SK-N-SH (cell line): ENCODE data around the gene GOLGA3. TPM values are rescaled to one million over a fixed set of nuclear protein-coding genes. Genes with fewer than 3 reads are reported as not detected.
"Not testable (repeated sequence)": the region's sequence is repeated elsewhere in the genome, so short reads cannot be mapped to it uniquely, and the experiment has no call there.

Experiments
- CTCF ChIA-PET: fragments of 300-600, 350-600 bp; formaldehyde crosslinking; extraction: SDS; loops from one replicate; lab custom pipeline; 2021; lab: Yijun Ruan, JAX
- POLR2A ChIA-PET: fragments of 350-600 bp; sonication (Branson Sonifier 250); formaldehyde crosslinking; extraction: SDS; loops from one replicate; lab custom pipeline; 2020; ENCODE audit warnings: antibody characterized with exemption, inconsistent platforms; lab: Yijun Ruan, JAX
- DNase-seq: peaks from one replicate; pipeline ENCODE4 v3.0.0; 2012
- H2AFZ ChIP-seq: fragments of 200-600 bp; sonication (generic); 2 replicates; pipeline ENCODE4 v1.8.1; 2016; ENCODE audit warnings: antibody characterized with exemption, mild to moderate bottlenecking, low read depth
- H3F3A ChIP-seq: fragments of 200-600 bp; sonication (generic); replicated peaks from 2 replicates; pipeline ENCODE3; 2016; ENCODE audit warnings: antibody characterized with exemption, mild to moderate bottlenecking; ENCODE audit not compliant: insufficient read depth
- H3K27ac ChIP-seq, 2 experiments: fragments of 200-500 bp in 1 of 2; fragments of 200-600 bp in 1 of 2; sonication (Bioruptor generic) in 1 of 2; sonication (generic), shearing (Covaris generic) in 1 of 2; 2 replicates each; pipeline versions ENCODE4 v1.5.1 to v1.6.1; 2014 to 2016; ENCODE audit warnings: low read depth in 2 of 2, inconsistent platforms in 1 of 2, low read length in 1 of 2, mild to moderate bottlenecking in 1 of 2, mixed read lengths in 1 of 2
- H3K27me3 ChIP-seq: fragments of 200-600 bp; sonication (generic), shearing (Covaris generic); 2 replicates; pipeline ENCODE4 v1.6.1; 2016; ENCODE audit warnings: mixed run types; ENCODE audit not compliant: insufficient read depth
- H3K36me3 ChIP-seq, 2 experiments: fragments of 200-500 bp in 1 of 2; fragments of 200-600 bp in 1 of 2; sonication (Bioruptor generic) in 1 of 2; sonication (generic) in 1 of 2; replicated peaks in 1 of 2; 2 replicates each; pipeline versions ENCODE3 to v1.5.1; 2014 to 2016; ENCODE audit warnings: low read length in 1 of 2, mild to moderate bottlenecking in 1 of 2; ENCODE audit not compliant: insufficient read depth in 2 of 2, control insufficient read depth in 1 of 2
- H3K4me1 ChIP-seq, 2 experiments: fragments of 200-500 bp in 1 of 2; fragments of 200-600 bp in 1 of 2; sonication (Bioruptor generic) in 1 of 2; sonication (generic), shearing (Covaris generic) in 1 of 2; 2 replicates each; pipeline versions ENCODE4 v1.5.1 to v1.6.1; 2014 to 2016; ENCODE audit warnings: low read depth in 1 of 2, low read length in 1 of 2, mixed run types in 1 of 2; ENCODE audit not compliant: insufficient read depth in 2 of 2, control insufficient read depth in 1 of 2
- H3K4me2 ChIP-seq: fragments of 200-600 bp; sonication (generic), shearing (Covaris generic); 2 replicates; pipeline ENCODE4 v1.6.1; 2017; ENCODE audit warnings: mixed run types
- H3K4me3 ChIP-seq, 2 experiments: fragments of 200-500 bp in 1 of 2; fragments of 200-600 bp in 1 of 2; sonication (Bioruptor generic) in 1 of 2; sonication (generic), shearing (Covaris generic) in 1 of 2; 2 replicates each; pipeline versions ENCODE4 v1.5.1 to v1.8.1; 2014 to 2016; ENCODE audit warnings: low read depth in 2 of 2, inconsistent platforms in 1 of 2, low read length in 1 of 2, mild to moderate bottlenecking in 1 of 2, mixed read lengths in 1 of 2, moderate library complexity in 1 of 2
- H3K79me2 ChIP-seq: fragments of 200-600 bp; sonication (generic); 2 replicates; pipeline ENCODE4 v1.8.1; 2017; ENCODE audit warnings: mild to moderate bottlenecking; ENCODE audit not compliant: insufficient read depth
- H3K9ac ChIP-seq: fragments of 200-600 bp; sonication (generic); 2 replicates; pipeline ENCODE4 v1.6.1; 2017; ENCODE audit warnings: mixed run types
- H3K9me2 ChIP-seq: fragments of 200-600 bp; sonication (generic); 2 replicates; pipeline ENCODE4 v1.6.1; 2017; ENCODE audit warnings: mixed run types
- H3K9me3 ChIP-seq: fragments of 200-600 bp; sonication (generic); 2 replicates; pipeline ENCODE4 v1.6.1; 2017; ENCODE audit warnings: mixed run types, mild to moderate bottlenecking, moderate library complexity
- H4K20me1 ChIP-seq: fragments of 200-600 bp; sonication (generic); 2 replicates; pipeline ENCODE4 v1.6.1; 2017; ENCODE audit warnings: mild to moderate bottlenecking, mixed run types; ENCODE audit not compliant: insufficient read depth
- CHD2 ChIP-seq: fragments of 150-350 bp; IDR thresholded peaks from 2 replicates; pipeline ENCODE4 v1.6.1; 2018; ENCODE audit warnings: low read length; ENCODE audit not compliant: partially characterized antibody
- ELF1 ChIP-seq: IDR thresholded peaks from 2 replicates; pipeline ENCODE4 v1.4.0; 2012
- EZH2phosphoT487 ChIP-seq: fragments of 200-600 bp; sonication (generic); IDR thresholded peaks from 2 replicates; pipeline ENCODE4 v1.6.1; 2017; ENCODE audit warnings: low read depth, mixed run types, mild to moderate bottlenecking, antibody characterized with exemption, moderate library complexity, borderline replicate concordance
- FOXM1 ChIP-seq: IDR thresholded peaks from 2 replicates; pipeline ENCODE4 v1.4.0; 2012; ENCODE audit warnings: low read depth, mild to moderate bottlenecking
- GABPA ChIP-seq: IDR thresholded peaks from 2 replicates; pipeline ENCODE4 v1.4.0; 2012; ENCODE audit warnings: low read depth, mild to moderate bottlenecking
- GATA2 ChIP-seq: sonication (generic); formaldehyde crosslinking; IDR thresholded peaks from 2 replicates; pipeline ENCODE4 v1.5.0; 2020; ENCODE audit warnings: mild to moderate bottlenecking, missing genetic modification reagents
- JUND ChIP-seq: IDR thresholded peaks from 2 replicates; pipeline ENCODE4 v1.4.0; 2012
- MXI1 ChIP-seq: IDR thresholded peaks from 2 replicates; pipeline ENCODE4 v1.6.1; 2012; ENCODE audit warnings: mild to moderate bottlenecking, low read depth, low read length, improper control_type of control experiment
- NFIC ChIP-seq: IDR thresholded peaks from 2 replicates; pipeline ENCODE4 v1.4.0; 2012; ENCODE audit warnings: borderline replicate concordance
- NRF1 ChIP-seq: IDR thresholded peaks from 2 replicates; pipeline ENCODE4 v1.6.1; 2012; ENCODE audit warnings: low read depth, mild to moderate bottlenecking, low read length
- POLR2AphosphoS5 ChIP-seq: IDR thresholded peaks from 2 replicates; pipeline ENCODE4 v1.6.1; 2012; ENCODE audit warnings: low read depth, low read length
- RAD21 ChIP-seq: IDR thresholded peaks from 2 replicates; pipeline ENCODE4 v1.6.1; 2012; ENCODE audit warnings: mild to moderate bottlenecking, low read length
- RCOR1 ChIP-seq: fragments of 150-350 bp; IDR thresholded peaks from 2 replicates; pipeline ENCODE4 v1.6.1; 2017; ENCODE audit warnings: antibody characterized with exemption, low read length
- RFX5 ChIP-seq: IDR thresholded peaks from 2 replicates; pipeline ENCODE4 v1.6.1; 2012; ENCODE audit warnings: mild to moderate bottlenecking, improper control_type of control experiment, low read length
- RXRA ChIP-seq: IDR thresholded peaks from 2 replicates; pipeline ENCODE4 v1.4.0; 2012; ENCODE audit warnings: low read depth, mild to moderate bottlenecking, borderline replicate concordance
- WGBS: methylation state at CpG from one replicate; pipeline ENCODE4 v1.1.6; 2017; ENCODE audit warnings: low lambda C conversion rate; 5-methylcytosine and 5-hydroxymethylcytosine counted together
- polyA plus RNA-seq, 3 experiments: library from polyadenylated mRNA; depleted of rRNA; stranded (reverse); fragments of >200 nt; gene quantifications; 2 replicates each; pipeline ENCODE4 v1.2.3, GENCODE V29; 2012
- TF ChIP-seq, protein P1 (sequence below): fragments of 150-350 bp; IDR thresholded peaks from 2 replicates; pipeline ENCODE4 v1.6.1; 2017; ENCODE audit warnings: antibody characterized with exemption, low read length, low read depth, borderline replicate concordance
- TF ChIP-seq, protein P2 (sequence below): IDR thresholded peaks from 2 replicates; pipeline ENCODE4; 2012

GOLGA3 gene
- polyA plus RNA-seq, 1 of the 3 experiments (the other 2 are of a cell fraction): 16.9 TPM

DNA sequence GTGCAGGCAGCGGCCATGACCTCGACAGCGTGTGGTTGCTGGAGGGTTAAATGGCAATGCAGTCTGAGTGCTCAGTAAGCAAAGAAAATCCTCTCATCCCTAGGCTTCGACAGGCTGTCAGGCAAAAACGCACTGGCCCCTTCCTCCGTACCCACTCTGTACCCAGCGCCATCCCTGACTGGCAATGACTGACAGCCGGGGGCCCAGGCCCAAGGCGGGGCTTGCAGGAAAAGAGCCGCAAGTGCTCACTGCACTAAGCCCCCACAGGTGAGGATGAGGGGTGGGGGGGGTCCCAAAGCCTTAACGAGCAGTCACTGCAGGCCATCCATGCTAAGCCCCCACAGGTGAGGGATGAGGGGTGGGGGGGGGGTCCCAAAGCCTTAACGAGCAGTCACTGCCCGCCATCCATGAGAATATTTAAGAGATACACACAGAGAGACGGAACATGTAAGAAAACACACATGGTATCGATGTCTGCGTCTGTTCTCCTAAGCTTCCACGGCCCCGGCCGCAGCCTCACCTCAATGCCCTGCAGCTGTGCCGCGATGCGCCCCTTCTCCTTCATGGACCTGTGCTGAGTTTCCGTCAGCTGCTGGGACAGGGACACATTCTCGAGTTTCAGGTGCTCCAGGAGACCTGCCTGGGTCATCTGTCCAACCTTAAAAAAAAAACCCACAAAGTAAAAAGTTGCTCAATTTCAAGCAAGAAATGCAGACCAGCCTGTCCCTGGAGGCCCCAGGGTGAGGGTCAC lies 30.7 kb downstream of the GOLGA3 start (continued):
- no peak for TF ChIP-seq EZH2phosphoT487

DNA sequence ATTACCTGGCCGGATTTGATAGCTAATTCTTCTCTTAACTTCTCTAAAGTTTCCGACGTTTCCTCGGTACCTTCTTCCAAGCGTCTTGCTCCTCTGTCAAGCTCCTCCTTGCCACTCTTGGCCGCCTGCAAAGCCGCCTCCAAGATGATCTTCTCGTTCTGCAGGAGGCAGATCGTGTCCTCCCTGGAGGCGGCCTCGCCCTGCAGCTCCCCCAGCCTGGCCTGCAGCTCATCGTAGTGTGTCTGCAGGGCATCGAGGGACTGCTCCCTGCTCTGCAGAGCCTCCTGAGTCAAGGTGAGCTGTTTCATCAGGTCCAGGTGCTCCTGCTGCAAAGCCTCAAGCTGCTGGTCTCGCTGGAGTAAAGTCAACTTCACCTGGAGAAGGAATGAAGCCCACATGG lies 32.8 kb downstream of the GOLGA3 start:
- H3K9me3 ChIP-seq: no peaks in the 10 kb centered on the region
- peaks cover 25% of the 10 kb centered on the region for H4K20me1 ChIP-seq
- ChIA-PET CTCF (interaction anchor here (0.7 kb wide), 1 partner anchor 23 kb away, joined by 3 read pairs; no protein-coding TSS in a partner anchor), POLR2A (no interaction called here)
- H2AFZ ChIP-seq: no peak overlapping the region
- no peaks in the 10 kb centered on the region for H3K27me3 ChIP-seq
- H3K27ac ChIP-seq: no peak overlapping the region
- no peaks in the 10 kb centered on the region for H3K4me1 ChIP-seq
- H3F3A ChIP-seq: peaks cover 3% of the 10 kb centered on the region
- no peak overlapping the region for H3K4me3 ChIP-seq
- H3K79me2 ChIP-seq: peaks cover 46% of the 10 kb centered on the region
- no peaks in the 10 kb centered on the region for H3K9me2 ChIP-seq
- 96% methylated on average over 14 of the region's 14 CpGs for WGBS
- H3K36me3 ChIP-seq: peaks cover 59 to 67% of the 10 kb centered on the region in 2 experiments
- no peak overlapping the region for H3K4me2 ChIP-seq
- no peak overlapping the region for H3K9ac ChIP-seq
- DNase-seq: no peak
- TF ChIP-seq MXI1: no peak
- TF ChIP-seq RAD21: no peak
- no peak for TF ChIP-seq JUND
- no peak for TF ChIP-seq GABPA
- TF ChIP-seq CHD2: no peak
- TF ChIP-seq, protein P1, sequence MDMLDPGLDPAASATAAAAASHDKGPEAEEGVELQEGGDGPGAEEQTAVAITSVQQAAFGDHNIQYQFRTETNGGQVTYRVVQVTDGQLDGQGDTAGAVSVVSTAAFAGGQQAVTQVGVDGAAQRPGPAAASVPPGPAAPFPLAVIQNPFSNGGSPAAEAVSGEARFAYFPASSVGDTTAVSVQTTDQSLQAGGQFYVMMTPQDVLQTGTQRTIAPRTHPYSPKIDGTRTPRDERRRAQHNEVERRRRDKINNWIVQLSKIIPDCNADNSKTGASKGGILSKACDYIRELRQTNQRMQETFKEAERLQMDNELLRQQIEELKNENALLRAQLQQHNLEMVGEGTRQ: no peak

DNA sequence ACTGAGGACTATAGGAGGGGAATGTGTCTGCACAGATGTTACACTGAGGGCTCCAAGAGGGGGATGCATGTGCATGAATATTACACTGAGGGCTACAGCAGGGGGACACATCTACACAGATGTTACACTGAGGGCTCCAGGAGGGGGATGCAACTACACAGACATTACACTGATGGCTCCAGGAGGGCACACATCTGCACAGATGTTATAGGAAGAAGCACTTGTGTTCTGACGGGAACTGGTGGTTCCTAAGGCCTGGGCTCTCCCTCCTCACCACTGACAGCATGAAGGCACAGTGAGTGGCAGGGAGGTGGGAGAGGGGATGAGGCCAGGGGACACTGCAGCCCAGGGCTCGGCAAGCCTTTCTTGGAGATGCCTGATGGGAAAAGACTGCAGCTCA lies 36.7 kb downstream of the GOLGA3 start:
- DNase-seq, H3K27me3 ChIP-seq, H3K4me2 ChIP-seq, H3K9me2 ChIP-seq, CTCF ChIA-PET, POLR2A ChIA-PET, H3K4me1 ChIP-seq, H3K4me3 ChIP-seq, H2AFZ ChIP-seq, H3K27ac ChIP-seq, H3K9ac ChIP-seq, H3K9me3 ChIP-seq, H3F3A ChIP-seq: not testable (repeated sequence)
- Histone ChIP-seq H4K20me1 (peaks cover 37% of the 10 kb centered on the region), H3K36me3 (peaks cover 53 to 63% of the 10 kb centered on the region in 2 experiments), H3K79me2 (peaks cover 26% of the 10 kb centered on the region)
- WGBS: 100% methylated on average over 1 of the region's 2 CpGs

DNA sequence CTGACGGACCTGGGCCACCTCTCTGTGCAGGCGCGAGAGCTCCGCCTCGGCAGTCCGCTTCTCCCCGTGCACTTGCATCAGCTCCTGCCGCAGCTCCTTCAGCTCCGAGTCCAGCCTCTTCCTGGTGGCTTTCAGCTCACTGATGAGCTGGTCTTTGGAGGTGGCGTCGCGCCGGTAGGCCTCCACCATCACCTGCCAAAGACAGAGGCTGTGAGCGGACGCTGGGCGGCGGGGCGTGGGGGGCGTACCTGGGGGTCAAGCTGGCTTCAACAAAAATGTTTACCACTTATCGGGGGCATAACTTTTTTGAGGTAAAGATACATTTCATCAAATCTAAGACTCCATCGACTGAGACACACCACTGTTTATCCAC lies 39.6 kb downstream of the GOLGA3 start:
- no peak overlapping the region for H3K4me2 ChIP-seq
- H3K27ac ChIP-seq: no peak overlapping the region
- H3F3A ChIP-seq: peaks cover 7% of the 10 kb centered on the region
- no peaks in the 10 kb centered on the region for H3K27me3 ChIP-seq
- no peak for DNase-seq
- H3K9me3 ChIP-seq: no peaks in the 10 kb centered on the region
- H3K79me2 ChIP-seq: peaks cover 10% of the 10 kb centered on the region; the same call in 1 of the 2 replicates
- no peak overlapping the region for H2AFZ ChIP-seq
- no peak overlapping the region for H3K9ac ChIP-seq
- ChIA-PET POLR2A (no interaction called here), CTCF (no interaction called here)
- peaks cover 42% of the 10 kb centered on the region for H4K20me1 ChIP-seq
- no peaks in the 10 kb centered on the region for H3K9me2 ChIP-seq
- no peak overlapping the region for H3K4me3 ChIP-seq
- no peaks in the 10 kb centered on the region for H3K4me1 ChIP-seq
- 96% methylated on average over 21 of the region's 21 CpGs for WGBS
- peaks cover 42 to 62% of the 10 kb centered on the region in 2 experiments for H3K36me3 ChIP-seq
- TF ChIP-seq NRF1 (no peak), RXRA (no peak), ELF1 (no peak), NFIC (no peak), GATA2 (CRISPR knock-in tag) (no peak), JUND (no peak), GABPA (no peak), MXI1 (no peak), EZH2phosphoT487 (no peak), FOXM1 (no peak), RFX5 (no peak), RCOR1 (no peak), POLR2AphosphoS5 (no peak)
- TF ChIP-seq, protein P2, sequence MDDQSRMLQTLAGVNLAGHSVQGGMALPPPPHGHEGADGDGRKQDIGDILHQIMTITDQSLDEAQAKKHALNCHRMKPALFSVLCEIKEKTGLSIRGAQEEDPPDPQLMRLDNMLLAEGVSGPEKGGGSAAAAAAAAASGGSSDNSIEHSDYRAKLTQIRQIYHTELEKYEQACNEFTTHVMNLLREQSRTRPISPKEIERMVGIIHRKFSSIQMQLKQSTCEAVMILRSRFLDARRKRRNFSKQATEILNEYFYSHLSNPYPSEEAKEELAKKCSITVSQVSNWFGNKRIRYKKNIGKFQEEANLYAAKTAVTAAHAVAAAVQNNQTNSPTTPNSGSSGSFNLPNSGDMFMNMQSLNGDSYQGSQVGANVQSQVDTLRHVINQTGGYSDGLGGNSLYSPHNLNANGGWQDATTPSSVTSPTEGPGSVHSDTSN: no peak
